Stimulated activated CD4-positive, alpha-beta T cell treated with anti-CD3 and anti-CD28 coated beads, Interleukin-15, amount 100 ng/mL, for 48 hours (primary cell): ENCODE data around the gene PROSER2.

Experiments
- DNase-seq, 2 donors: peaks; one replicate each; pipeline ENCODE4 v3.0.0-alpha.2; 2020; ENCODE audit warnings: low read depth in 2 of 2

The PROSER2 gene, protein sequence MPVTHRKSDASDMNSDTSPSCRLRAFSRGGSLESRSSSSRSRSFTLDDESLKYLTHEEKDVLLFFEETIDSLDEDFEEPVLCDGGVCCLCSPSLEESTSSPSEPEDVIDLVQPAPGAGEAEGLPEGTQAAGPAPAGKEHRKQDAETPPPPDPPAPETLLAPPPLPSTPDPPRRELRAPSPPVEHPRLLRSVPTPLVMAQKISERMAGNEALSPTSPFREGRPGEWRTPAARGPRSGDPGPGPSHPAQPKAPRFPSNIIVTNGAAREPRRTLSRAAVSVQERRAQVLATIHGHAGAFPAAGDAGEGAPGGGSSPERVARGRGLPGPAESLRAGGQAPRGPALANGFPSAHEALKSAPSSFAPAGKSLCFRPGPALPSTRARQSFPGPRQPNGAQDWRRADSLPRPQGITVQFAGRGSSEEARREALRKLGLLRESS

DNA sequence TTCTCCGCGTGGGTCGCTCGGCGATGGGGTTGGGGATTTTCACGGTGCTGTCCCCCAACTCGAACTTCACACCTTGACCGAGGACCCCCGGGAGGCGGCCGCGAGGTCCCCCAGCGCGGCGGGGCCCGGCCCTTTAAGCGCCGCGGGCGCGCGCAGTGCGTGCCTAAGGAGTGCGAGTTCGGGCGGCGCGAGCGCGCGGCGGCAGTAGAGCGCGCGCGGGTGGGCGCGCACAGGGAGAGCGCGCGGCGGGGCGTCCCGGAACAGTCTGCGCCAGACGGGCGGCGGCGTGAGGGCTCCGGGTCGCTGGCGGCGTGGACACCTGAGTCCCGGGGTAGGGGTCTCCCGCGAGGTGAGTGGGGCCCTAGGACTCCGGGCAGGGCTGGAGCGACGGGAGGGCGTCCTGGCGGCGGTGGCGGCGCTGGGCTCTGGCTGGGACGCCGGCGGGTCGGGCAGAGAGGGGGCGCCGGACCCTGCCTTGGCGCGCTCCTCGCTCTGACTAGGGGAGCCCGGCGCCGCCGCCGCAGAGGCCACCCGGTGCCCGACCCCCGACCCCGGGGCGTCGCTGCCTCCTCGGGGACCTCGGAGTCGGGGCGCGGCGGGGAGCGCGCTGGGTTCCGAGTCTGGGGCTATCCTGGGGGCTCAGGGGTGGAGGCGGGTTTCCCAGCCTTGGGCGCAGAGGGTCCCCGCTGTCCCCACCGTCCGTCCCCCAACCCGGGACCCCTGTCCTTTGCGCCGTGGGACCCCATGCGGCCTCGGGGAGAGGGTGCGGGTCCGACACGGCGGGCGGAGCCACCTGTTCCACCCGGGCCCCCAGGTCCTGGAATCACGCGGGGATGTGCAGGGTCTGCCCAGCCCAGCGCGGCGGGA is at the start of gene PROSER2:
TSS of gene PROSER2 (plus strand) at position 235 of the 867 bp plus-strand sequence. CDS start 28,722 bp downstream, outside the sequence.
- peak; percentile 15 to 16 for DNase-seq

- DNase-seq, result no peak
Measured at GRCh38 chr10:11773761-11774441, 49.3 kb upstream of the PROSER2 start.

DNA sequence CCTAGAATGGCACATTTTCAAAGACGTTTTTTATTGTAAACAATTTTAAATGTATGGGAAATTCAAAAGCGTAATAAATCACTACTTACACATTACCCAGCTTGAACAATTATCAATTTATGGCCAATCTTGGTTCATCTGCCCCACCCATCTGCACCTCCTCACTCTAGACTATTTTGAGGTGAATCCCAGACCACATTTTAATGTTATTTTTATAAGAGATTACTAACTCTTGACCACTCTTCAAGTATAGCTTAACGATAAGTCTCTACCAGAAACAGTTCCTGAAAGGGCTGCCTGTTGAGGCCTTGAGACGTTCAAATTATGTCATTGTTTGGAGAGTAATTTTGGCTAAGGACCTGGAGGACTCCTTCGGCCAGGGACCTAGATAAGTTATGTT is 47.7 kb upstream of the PROSER2 start:
- DNase-seq, result no peak

DNA sequence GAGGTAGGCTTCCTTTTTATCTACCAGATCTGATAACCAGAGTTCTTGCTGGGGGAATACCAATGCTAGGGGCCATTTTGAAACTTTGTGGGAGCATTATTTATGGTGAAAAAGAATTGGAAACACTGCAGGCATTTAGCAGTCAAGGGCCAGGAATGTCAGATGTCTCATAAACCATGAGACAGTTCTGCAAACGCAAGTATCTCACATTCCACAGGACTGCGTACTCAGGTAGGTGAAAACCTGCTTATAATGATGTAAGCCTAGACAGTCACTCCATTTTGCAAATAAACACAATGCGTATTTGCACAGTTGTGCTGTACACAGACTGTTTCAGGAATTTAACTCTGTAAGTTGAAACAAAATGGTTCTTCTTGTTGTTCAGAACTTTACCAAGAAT is 47.1 kb upstream of the PROSER2 start:
- DNase-seq, result no peak

DNA sequence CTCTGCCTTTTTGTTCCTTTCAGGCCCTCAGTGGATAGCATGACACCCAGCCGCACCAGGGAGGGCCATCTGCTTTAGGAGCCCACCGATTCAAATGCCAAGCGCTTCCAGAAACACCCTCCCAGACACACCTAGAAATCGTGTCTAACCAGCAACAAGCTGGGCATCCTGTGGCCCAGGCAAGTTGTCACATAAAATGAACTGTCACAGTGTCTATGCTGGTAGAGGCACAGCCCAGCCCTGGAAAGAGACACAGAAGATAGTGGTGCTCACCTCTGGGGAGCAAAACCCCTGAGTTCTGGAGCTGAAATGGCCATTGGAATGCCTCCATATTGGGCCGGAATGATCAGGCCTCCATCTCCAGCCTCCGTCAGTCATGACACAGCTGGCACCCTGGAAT is 42.0 kb upstream of the PROSER2 start:
- no peak for DNase-seq

GRCh38 chr10:11782793-11783557 is 40.2 kb upstream of the PROSER2 start:
- no peak for DNase-seq

- no peak for DNase-seq
Measured at GRCh38 chr10:11783558-11783865, 39.6 kb upstream of the PROSER2 start.

DNA sequence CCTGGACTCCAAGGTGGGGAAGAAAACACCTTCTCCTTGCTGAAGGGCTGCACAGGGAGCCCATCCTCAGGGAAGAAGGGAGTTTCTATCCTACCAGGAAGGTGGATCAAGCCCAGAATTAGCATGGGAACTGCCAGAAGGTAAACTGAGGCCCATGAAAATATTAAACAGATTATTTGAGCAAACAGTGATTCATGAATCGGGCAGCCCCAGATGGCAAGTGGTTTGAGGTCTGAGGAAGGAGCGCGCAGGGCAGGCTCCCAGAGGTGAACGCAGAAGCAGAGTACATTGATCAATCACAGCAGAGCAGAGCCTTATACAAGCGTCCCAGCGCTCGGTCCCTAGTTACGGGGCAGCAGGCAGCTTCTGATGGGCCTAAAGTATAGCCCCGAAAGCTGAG is 35.8 kb upstream of the PROSER2 start:
- DNase-seq, result no peak

- DNase-seq, result no peak
Measured at GRCh38 chr10:11787846-11788245, 35.3 kb upstream of the PROSER2 start.

GRCh38 chr10:11789306-11789705 is 33.9 kb upstream of the PROSER2 start:
- no peak for DNase-seq

DNA sequence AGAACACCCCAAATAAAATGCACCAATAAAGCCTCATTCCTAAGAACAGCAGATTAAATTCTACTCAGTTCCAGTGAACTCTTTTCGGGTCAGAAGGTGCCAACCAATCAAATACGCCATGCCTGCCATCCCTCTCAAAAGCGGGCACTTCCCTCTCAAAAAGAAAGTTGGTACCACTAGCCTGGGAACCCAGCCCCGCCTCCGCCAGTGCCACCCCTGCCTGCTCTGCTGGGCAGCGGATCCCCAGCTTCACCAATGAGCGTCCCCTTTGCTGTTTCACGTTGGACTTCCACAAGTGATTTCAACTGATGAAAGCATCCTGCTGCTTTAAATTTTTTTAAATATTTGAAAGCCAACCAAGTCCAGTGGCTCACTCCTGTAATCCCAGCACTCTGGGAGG is 33.2 kb upstream of the PROSER2 start:
- no peak for DNase-seq

GRCh38 chr10:11793762-11794479 is 29.2 kb upstream of the PROSER2 start:
- no peak for DNase-seq

DNA sequence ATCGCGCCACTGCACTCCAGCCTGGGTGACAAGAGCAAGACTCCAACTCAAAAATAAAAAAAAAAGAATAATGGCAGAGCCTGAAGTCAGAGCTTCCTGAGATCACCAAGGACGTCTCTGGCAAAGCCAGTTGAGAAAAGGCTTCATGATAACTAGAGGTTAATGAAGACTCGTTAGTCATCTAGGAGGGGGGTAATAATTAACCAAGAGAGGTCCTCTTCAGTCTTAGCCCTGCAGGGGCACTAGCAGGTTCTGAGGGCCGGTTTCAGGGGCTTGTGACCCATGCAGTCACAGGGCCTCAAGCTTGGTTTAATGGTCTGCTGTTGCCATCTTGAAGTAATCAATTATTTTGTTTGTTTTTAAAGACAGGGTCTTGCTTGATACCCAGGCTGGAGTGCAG is 28.6 kb upstream of the PROSER2 start:
- no peak for DNase-seq

DNA sequence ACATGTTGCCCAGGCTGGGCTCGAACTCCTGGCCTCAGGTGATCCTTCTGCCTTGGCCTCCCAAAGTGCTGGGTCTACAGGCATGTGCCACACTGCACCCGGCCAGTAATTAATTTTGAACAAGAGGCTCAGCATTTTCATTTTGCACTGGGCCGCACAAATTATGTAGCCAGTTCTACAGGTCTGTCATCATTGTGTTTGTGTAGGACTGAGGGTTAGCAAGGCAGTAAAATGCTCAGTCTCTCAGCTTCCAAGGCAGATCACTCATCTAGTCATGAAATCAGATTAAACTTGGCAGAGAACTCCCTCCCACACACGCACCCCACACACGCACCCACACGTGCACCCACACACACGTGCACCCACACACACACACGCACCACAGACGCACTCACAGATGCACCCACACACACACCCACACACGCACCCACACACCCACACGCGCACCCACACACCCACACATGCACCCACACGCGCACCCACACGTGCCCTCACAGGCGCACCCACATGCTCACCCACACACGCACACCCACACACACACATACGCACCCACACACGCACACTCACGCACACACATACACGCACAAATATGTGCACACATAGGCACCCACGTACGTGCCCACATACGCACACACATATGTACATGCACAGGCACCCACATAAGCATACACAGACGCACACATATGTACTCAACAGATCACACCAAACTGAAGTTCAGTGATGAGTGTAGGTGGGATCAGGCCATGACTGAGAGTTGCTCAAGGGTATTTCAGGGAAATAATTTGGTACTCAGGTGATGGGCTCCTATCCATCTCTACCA is 27.8 kb upstream of the PROSER2 start:
- DNase-seq, result no peak

DNA sequence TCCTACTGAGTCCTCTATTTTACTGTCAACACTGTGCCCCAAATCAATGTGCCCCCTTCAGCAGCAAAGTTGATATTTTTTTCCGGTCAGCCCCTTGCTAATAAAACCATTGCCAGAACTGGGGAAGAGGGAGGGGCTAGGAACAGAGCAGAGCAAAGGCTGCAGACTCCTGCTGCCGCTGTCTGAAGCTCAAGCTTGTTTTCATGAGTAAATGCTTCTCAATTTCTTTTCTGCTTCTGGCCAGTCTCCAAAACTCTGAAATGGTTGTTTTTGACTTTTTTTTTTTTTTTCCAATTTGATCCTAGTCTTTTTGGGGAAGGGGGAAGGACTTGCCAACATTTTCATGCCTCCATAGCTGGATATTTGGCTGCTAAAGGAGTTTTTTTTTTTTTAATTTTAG is 26.7 kb upstream of the PROSER2 start:
- no peak for DNase-seq

DNA sequence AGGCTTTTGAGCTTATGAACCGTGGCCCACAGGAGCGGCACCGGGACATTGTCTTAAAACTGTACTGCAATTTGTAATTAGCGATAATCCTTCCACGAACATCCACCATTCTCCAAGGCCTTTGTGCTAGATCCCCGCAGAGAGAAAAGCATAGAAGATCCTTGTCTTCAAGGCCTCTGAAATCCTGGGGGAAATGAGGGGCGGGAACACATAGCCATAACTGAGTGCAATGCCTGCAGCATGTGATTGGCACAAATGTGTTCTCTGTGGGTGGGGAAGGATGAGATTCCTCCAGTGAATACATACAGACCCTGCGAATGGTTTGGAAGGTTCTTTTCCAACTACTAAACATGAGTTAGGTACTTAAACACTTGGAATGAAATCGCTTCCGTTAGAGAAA is 25.9 kb upstream of the PROSER2 start:
- DNase-seq, result no peak

DNA sequence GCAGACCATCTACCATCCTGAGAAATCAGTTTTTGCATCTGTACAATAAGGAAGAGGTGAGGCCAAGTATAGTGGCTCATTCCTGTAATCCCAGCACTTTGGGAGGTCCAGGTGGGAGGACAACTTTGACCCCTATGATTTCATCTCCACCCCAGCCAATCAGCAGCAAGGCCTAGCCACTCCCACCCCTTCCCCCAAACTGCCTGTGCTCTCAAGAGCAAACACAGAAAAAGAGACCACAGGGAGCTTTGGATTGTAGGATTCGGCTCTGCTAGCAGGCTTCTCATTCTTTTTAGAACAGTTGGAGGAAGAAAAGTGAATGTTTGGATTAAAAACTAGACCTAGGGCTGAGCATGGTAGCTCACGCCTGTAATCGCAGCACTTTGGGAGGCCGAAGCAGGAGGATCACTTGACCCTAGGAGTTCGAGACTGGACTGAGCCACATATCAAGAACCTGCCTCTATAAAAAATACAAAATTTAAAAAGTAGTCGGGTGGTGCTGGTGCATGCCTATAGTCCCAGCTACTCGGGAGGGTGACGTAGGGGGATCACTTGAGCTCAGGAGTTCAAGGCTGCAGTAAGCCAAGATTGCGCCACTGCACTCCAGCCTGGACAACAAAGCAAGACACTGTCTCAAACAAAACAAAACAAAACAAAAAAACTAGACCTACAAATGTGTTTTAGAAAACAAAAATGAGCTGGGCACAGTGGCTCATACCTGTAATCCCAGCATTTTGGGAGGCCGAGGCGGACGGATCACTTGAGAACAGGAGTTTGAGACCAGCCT is 25.1 kb upstream of the PROSER2 start:
- no peak for DNase-seq

GRCh38 chr10:11798845-11799735 is 24.1 kb upstream of the PROSER2 start:
- no peak for DNase-seq
